OCI-LY1 (cell line): Measurements from ENCODE around the gene PDCD4.

Experiments used
- CTCF ChIP-seq: fragments of 200-600 bp; sonication (generic), shearing (Covaris generic); IDR thresholded peaks from 2 replicates; pipeline ENCODE4 v1.5.1; 2017; ENCODE audit warnings: mild to moderate bottlenecking, antibody characterized with exemption, low read length, moderate library complexity, mixed read lengths
- EZH2 ChIP-seq: fragments of 200-600 bp; sonication (generic), shearing (Covaris generic); IDR thresholded peaks from 2 replicates; pipeline ENCODE4 v1.8.0; 2017; ENCODE audit warnings: borderline replicate concordance, mixed run types, mild to moderate bottlenecking, antibody characterized with exemption, low read length, moderate library complexity, mixed read lengths

GRCh38 chr10:110845192-110845755 is 26.5 kb upstream of the PDCD4 start:
- TF ChIP-seq EZH2 (no peak), CTCF (no peak)
